Measurements from ENCODE around the gene ZBTB4.

ZBTB4 gene

GRCh38 chr17:7493941-7494340 lies 14.5 kb upstream of the ZBTB4 start:
- no peak overlapping the region for H3K4me3 ChIP-seq (ENCODE audit: low read depth, low read length)
- no peak for TF ChIP-seq CTCF (IDR thresholded peaks at IDR 0.05; ENCODE audit: borderline replicate concordance, insufficient read depth, low read depth, low read length)

- no peak overlapping the region for H3K4me3 ChIP-seq (ENCODE audit: low read depth, low read length)
- no peak for TF ChIP-seq CTCF (IDR thresholded peaks at IDR 0.05; ENCODE audit: borderline replicate concordance, insufficient read depth, low read depth, low read length)
Observed at GRCh38 chr17:7491583-7491982, 12.2 kb upstream of the ZBTB4 start.

GRCh38 chr17:7490144-7490543 lies 10.7 kb upstream of the ZBTB4 start:
- H3K4me3 ChIP-seq (ENCODE audit: low read depth, low read length): no peak overlapping the region
- no peak for TF ChIP-seq CTCF (IDR thresholded peaks at IDR 0.05; ENCODE audit: borderline replicate concordance, insufficient read depth, low read depth, low read length)

- no peak for TF ChIP-seq CTCF (IDR thresholded peaks at IDR 0.05; ENCODE audit: borderline replicate concordance, insufficient read depth, low read depth, low read length)
- peak overlapping the region; percentile 33 for H3K4me3 ChIP-seq (ENCODE audit: low read depth, low read length)
Observed at GRCh38 chr17:7486181-7486580, 6.8 kb upstream of the ZBTB4 start.

- 0 out of 2 replicates have a peak, but pooled peaks have one; percentile 22 for TF ChIP-seq CTCF (IDR thresholded peaks at IDR 0.05; ENCODE audit: borderline replicate concordance, insufficient read depth, low read depth, low read length)
- H3K4me3 ChIP-seq (ENCODE audit: low read depth, low read length): peak overlapping the region; percentile 74
Observed at GRCh38 chr17:7484919-7485377, 5.5 kb upstream of the ZBTB4 start.

GRCh38 chr17:7484067-7484918 lies 4.9 kb upstream of the ZBTB4 start, which contains the start of gene POLR2A:
Gene POLR2A (plus strand): TSS chr17:7484366.
- H3K4me3 ChIP-seq (ENCODE audit: low read depth, low read length): peak within 1 kb of the TSS; percentile 74
- TF ChIP-seq CTCF (IDR thresholded peaks at IDR 0.05; ENCODE audit: borderline replicate concordance, insufficient read depth, low read depth, low read length): no peak

Data from GM12875 (cell line).